Peyer's patch (tissue), 4 donors: ENCODE results near the gene DIO3. TPM values are rescaled to one million over a fixed set of nuclear protein-coding genes. Genes with fewer than 3 reads are reported as not detected.

Source experiments
- DNase-seq, 3 donors: peaks; one replicate each; pipeline ENCODE4 v3.0.0-alpha.2; 2017 to 2019
- H3K27ac ChIP-seq, 4 donors: fragments of 200-600 bp; sonication (generic); one replicate each; pipeline ENCODE4 v1.5.1; 2016 to 2019
- H3K27me3 ChIP-seq, 2 donors: fragments of 200-600 bp; sonication (generic); one replicate each; pipeline ENCODE4 v1.5.1; 2019
- H3K36me3 ChIP-seq, 3 donors: fragments of 200-600 bp; sonication (generic); one replicate each; pipeline ENCODE4 v1.5.1; 2016 to 2019
- H3K4me1 ChIP-seq, 4 donors: fragments of 200-600 bp; sonication (generic); one replicate each; pipeline ENCODE4 v1.5.1; 2016 to 2019
- H3K4me3 ChIP-seq, 4 donors: fragments of 200-600 bp; sonication (generic); 1 replicate in 3 of 4; 2 replicates in 1 of 4; pipeline ENCODE4 v1.5.1; 2016 to 2019; ENCODE audit warnings: mild to moderate bottlenecking in 1 of 4
- H3K9me3 ChIP-seq, 4 donors: fragments of 200-600 bp; sonication (generic); one replicate each; pipeline ENCODE4 v1.5.1; 2016 to 2019; ENCODE audit warnings: mild to moderate bottlenecking in 1 of 4
- CTCF ChIP-seq, 6 experiments: fragments of 450-650 bp in 4 of 6; fragments of 200-600 bp in 2 of 6; sonication (generic) in 1 of 6; IDR thresholded peaks; one replicate each; pipeline ENCODE4 v1.5.1; 2017 to 2019; ENCODE audit warnings: antibody characterized with exemption in 6 of 6, mild to moderate bottlenecking in 3 of 6, moderate library complexity in 1 of 6
- POLR2A ChIP-seq, 2 donors: fragments of 450-650 bp; IDR thresholded peaks; one replicate each; pipeline ENCODE4 v1.5.1; 2017; ENCODE audit warnings: antibody characterized with exemption in 2 of 2, mild to moderate bottlenecking in 2 of 2, moderate library complexity in 2 of 2
- total RNA-seq, 4 donors: library from RNA; depleted of rRNA; stranded (reverse); fragments of >200 nt; gene quantifications; one replicate each; pipeline ENCODE4 v1.1.0, GENCODE V29; 2016

The DIO3 gene
- total RNA-seq, 4 donors from 2014 or later = 0.40 to 1.7 TPM; not detected in 2

DNA sequence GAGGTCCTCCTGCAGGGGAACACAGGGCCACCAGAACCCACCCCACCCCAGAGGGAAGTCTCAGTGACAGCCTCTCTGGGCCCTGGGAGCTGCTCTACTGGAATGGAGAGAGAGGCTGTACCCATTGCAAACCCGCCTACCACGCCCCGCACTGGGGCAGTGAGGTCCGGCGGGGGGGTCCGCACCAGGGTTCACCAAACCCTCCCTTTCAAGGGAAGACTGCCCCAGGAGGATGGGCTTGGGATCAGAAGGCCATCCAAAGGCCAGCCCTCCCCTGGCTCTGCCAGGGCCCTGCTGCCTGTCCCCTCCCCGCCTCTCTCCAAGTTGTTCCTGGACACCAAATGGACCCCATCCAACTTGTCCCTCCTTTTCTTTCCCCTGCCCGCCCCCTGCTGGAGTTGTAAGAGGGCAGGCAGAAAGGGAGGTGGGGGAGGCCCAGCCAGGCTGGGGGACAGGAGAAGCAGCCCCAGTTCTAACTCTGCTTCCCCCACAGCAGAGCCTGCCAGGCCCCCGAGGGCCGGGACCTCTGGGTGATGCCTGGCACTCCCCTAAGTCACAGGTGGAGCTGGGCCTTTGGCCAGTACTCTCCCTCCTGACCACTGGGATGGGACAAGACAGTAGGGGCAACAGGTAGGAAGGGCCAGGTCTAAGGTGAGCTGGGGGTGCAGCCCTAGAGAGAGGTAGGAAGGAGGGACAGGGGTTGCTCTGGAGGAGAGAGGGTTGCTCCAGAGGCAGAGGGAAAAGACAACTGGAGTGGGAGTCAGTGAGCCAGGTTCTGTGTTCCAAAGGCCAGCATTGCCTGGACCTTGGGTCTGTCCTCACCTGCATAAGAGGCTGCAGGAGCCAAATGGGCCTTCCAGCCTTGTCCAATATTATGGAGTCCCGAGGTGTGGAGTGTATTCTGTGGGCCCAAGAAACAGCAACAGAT, 3.2 kb upstream of the DIO3 start:
- Histone ChIP-seq H3K36me3 (no peaks in the 10 kb centered on the region), H3K9me3 (peaks cover 0 to 14% (median 6%) of the 10 kb centered on the region in 4 donors), H3K27me3 (peaks cover 0 to 18% of the 10 kb centered on the region in 2 donors), H3K27ac (no peak overlapping the region), H3K4me1 (no peaks in the 10 kb centered on the region), H3K4me3 (peak overlapping the region in 1 of 4 donors; percentile 59)
- no peak for DNase-seq
- no peak for TF ChIP-seq POLR2A (IDR thresholded peaks at IDR 0.05)
- TF ChIP-seq CTCF (IDR thresholded peaks at IDR 0.05) = no peak

DNA sequence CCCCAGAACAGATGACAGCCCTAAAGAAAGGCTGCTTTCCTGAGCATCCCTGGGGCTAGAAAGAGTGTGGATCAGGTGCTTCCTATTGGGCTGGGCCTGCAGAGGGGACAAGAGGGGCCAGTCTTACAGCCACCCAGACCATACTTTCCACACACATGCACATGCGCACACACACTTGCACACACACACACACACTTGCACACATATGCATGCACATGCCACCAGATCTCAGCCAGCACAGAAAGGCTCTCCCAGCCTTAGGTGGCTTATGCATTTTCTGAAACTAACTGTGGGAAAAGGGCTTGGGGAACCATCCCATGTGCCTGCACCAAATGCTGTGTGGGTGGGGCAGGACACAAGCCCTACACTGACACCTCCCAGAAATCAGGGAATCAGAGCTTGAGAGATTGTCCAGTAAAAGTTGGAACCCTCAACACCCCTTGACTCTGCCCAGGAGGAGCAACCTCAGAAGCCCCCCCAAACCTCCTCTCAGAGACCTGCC, 2.5 kb upstream of the DIO3 start:
- Histone ChIP-seq H3K4me3 (peak overlapping the region in 3 of 4 donors; percentile 9 to 59 (median 30)), H3K36me3 (no peaks in the 10 kb centered on the region), H3K27ac (peak overlapping the region in 1 of 4 donors; percentile 38), H3K9me3 (peaks cover 0 to 14% (median 6%) of the 10 kb centered on the region in 4 donors), H3K4me1 (no peaks in the 10 kb centered on the region), H3K27me3 (peaks cover 0 to 21% of the 10 kb centered on the region in 2 donors)
- no peak for DNase-seq
- TF ChIP-seq POLR2A (IDR thresholded peaks at IDR 0.05) (no peak), CTCF (IDR thresholded peaks at IDR 0.05) (no peak)

GRCh38 chr14:101559250-101559623, 2.1 kb upstream of the DIO3 start:
- Histone ChIP-seq H3K27me3 (peaks cover 0 to 26% of the 10 kb centered on the region in 2 donors), H3K4me3 (peak overlapping the region; percentile 23 to 59 (median 39)), H3K9me3 (peaks cover 0 to 14% (median 6%) of the 10 kb centered on the region in 4 donors), H3K27ac (peak overlapping the region in 2 of 4 donors; percentile 38 to 57), H3K4me1 (no peaks in the 10 kb centered on the region), H3K36me3 (no peaks in the 10 kb centered on the region)
- no peak for TF ChIP-seq CTCF (IDR thresholded peaks at IDR 0.05)
- no peak for TF ChIP-seq POLR2A (IDR thresholded peaks at IDR 0.05)
- no peak for DNase-seq

DNA sequence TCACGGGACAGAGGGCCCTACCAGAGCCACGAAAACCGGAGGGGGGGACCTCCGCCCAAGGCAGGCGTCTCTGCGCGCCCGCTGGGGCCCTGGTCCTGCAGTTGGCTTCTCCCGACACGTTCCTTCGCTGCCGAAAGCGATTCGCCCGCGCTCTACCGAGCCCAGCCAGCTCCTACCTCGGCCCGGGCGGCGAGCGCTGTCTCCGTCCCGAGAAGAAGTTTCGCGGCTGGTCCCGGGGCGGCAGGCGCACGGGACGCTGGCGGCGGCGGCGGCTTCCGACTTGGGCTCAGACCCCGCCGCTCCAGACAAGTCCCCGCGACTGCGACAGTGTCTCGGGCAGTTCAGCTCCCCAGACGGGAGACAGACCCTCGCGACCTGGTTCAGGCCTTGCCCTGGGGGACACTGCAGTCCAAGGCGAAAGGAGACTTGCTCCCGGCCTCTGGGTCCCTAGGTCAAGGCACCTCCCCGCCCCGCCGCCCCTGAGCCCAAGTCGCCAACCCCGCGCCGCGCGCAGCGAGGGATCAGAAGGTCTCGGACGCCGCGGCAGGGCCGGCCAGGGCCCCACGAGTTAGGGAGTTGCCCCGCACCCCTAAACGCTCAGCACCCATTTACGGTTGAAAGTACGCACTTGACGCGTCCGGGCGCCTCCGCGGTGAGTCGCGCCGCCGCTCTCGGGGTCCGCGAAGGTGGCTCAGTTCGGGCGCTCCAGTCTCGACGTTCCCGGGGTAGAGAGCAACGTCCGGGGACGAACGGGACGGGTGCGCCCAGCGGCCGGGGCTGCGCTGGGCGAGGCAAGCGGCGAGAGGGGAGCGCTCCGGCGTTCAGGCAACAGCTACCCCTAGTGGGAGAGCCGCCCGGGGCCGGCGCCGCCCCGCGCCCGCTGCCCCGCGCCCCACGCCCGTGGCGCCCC, 1.4 kb upstream of the DIO3 start:
- peaks cover 0 to 32% of the 10 kb centered on the region in 2 donors for H3K27me3 ChIP-seq

More for the DNA sequence above, 1.4 kb upstream of the DIO3 start:
- peak overlapping the region; percentile 25 to 57 (median 32) for H3K27ac ChIP-seq
- peaks cover 0 to 14% (median 6%) of the 10 kb centered on the region in 4 donors for H3K9me3 ChIP-seq
- peak overlapping the region; percentile 23 to 59 (median 39) for H3K4me3 ChIP-seq
- no peak for DNase-seq
- TF ChIP-seq POLR2A (IDR thresholded peaks at IDR 0.05) = no peak
- peak in 3 of 6 experiments; percentile 23 to 39 (median 39) for TF ChIP-seq CTCF (IDR thresholded peaks at IDR 0.05)
- H3K36me3 ChIP-seq = no peaks in the 10 kb centered on the region
- peaks cover 0 to 3% (median 0%) of the 10 kb centered on the region in 4 donors for H3K4me1 ChIP-seq
